GM20000 (cell line): Measurements from ENCODE around the gene RNF152.
A peak's percentile ranks its signal among the peaks of the same experiment; 100 is the strongest.

Experiments used
- DNase-seq: peaks from one replicate; pipeline ENCODE4 v3.0.0; 2012; ENCODE audit warnings: low spot score
- TF ChIP-seq, protein P1 (sequence below): IDR thresholded peaks from 2 replicates; pipeline ENCODE4 v1.5.1; 2012; ENCODE audit warnings: mild to moderate bottlenecking, control low read depth; ENCODE audit errors: extremely low read depth, missing control alignments

Gene RNF152, protein sequence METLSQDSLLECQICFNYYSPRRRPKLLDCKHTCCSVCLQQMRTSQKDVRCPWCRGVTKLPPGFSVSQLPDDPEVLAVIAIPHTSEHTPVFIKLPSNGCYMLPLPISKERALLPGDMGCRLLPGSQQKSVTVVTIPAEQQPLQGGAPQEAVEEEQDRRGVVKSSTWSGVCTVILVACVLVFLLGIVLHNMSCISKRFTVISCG

DNA sequence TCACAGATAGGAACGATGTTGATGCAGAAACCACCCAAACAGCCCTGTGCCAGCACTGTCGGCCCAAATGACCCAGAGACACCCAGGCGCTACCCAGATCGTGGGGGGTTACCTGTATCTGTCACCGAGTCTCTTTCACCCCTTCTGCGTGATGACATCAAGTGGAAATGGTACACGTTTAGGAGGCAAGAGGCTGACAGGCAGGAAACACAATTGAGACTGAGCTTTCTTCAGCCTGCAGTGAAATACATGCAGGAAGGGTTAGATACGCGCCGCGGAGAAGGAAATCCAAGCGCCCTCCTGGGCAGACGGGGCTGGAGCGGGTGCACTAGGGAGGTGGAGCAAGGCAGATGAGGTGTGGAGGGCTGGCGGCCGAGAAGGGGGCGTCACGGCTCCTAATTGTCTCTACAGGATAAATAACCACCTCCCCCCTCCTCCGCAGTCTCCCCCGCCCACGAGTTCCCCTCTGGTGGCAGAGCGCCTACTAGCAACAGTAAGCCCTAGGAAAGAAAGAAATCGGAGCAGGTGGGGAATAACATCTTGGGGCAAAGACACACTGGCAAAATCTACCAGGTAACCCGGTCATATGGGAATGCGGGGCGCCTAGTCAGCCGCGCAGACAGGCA, at the start of gene RNF152:
RNF152 (minus strand) TSS at position 325 of the 626 bp plus-strand sequence. CDS start 76,544 bp downstream, outside the sequence.
- peak; percentile 46 for DNase-seq
- TF ChIP-seq, protein P1, sequence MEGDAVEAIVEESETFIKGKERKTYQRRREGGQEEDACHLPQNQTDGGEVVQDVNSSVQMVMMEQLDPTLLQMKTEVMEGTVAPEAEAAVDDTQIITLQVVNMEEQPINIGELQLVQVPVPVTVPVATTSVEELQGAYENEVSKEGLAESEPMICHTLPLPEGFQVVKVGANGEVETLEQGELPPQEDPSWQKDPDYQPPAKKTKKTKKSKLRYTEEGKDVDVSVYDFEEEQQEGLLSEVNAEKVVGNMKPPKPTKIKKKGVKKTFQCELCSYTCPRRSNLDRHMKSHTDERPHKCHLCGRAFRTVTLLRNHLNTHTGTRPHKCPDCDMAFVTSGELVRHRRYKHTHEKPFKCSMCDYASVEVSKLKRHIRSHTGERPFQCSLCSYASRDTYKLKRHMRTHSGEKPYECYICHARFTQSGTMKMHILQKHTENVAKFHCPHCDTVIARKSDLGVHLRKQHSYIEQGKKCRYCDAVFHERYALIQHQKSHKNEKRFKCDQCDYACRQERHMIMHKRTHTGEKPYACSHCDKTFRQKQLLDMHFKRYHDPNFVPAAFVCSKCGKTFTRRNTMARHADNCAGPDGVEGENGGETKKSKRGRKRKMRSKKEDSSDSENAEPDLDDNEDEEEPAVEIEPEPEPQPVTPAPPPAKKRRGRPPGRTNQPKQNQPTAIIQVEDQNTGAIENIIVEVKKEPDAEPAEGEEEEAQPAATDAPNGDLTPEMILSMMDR: no peak

DNA sequence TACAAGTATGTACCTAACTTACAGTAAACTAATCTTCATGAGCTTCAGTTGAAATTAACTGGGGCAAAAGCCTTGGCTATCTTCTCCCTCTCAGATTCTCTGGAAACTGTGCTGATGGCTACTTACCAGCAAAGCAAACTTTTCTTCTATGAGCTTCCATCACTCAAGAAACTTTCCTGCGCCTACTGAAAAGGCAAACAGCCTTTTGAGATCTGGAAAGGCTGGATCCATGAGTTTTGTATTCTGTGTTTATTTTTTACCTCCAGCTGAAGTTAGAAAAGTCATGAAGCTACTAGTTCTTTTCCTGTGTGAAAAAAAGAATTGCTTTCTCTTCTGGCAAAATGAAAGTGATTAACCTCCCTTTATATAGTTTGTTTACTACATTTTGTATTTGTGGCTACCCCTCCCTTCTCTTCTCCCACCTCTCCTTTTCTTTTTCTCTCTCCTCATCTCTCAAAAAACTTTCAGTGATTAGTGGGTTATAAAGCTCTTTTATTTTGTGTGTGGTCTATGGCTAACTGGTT, 49.2 kb upstream of the RNF152 start:
- DNase-seq: no peak

DNA sequence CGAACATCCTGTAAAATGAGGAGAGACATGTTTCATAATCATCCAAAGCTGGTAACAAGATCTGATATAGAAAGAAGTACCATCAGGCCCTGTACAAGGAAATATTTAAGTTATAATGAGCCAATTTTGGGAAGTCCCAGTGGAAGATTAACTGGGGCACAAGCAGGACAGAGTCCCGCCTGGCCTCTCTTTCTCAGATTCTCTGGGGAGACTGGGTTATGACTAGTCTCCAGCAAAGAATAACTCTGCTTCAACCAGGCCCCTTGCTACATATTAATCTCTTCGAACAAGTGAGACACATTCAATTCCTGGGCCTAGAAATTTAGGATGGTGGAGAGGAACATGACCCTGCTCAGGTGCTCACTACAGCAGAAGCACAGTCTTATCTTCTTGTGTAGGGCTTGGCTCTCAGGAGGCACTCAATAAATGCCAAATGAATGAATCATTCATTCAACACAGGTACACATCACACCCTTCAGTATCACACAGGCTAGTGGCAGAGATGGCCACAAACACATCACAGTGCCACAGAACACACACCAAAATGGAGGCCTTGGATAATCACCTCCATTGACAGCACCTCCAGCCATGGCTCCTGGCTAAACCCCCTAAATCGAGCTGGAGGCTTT, 46.4 kb upstream of the RNF152 start:
- TF ChIP-seq, protein P1: no peak
- DNase-seq: no peak

More for the DNA sequence above, 49.2 kb upstream of the RNF152 start:
- TF ChIP-seq, protein P1: no peak

DNA sequence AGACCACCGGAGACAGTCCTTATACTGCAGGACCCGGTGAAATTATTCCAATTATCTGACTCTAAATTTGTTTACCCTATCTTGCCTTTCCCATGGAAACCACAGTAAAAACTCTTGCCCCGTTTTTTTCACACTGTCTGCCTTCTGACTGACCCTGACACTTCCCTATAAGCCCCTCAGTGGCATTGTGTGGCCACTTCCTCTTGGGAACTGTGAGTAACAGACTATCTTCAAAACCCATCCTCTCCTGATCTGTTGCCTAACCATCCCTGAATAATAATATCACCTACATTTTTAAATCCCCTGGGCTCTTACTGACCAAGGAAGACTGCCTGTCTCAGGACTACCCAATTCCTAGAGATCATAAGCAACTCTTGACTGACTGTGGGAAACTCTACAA, 42.6 kb upstream of the RNF152 start:
- no peak for DNase-seq
- TF ChIP-seq, protein P1: no peak

DNA sequence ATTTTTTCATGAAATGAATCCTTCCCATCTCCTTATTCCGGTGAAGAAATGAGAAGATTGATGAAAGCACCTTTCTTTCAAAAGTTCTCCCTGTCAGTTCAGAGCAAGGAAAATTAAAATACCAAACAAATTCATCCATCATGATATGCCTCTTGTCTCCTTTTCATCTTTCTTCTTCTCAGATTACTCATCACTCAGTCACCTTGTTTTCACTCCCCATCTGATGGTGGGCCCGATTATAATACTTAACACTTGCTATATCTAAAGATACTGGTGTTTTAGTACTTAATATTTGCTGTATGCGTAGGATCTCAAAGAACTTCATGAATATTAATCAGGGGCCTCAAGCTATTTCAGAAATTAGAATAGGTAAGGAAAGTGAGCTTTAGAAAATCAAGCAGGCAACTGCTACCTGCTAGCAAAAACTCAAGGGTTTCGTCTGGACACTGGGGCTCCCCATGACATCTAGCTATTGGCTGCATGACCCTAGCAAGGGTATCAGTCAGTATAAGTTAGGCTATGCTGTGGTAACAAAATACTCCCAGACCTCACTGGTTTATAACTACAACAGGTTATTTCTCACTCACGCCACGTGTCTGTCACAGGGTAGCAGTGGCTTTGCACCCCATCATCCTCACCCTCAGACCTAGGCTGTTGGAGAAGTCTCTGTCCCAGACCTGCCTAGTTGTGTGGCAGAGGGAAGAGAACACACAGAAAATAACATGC, 39.0 kb upstream of the RNF152 start:
- no peak for DNase-seq
- TF ChIP-seq, protein P1: no peak

DNA sequence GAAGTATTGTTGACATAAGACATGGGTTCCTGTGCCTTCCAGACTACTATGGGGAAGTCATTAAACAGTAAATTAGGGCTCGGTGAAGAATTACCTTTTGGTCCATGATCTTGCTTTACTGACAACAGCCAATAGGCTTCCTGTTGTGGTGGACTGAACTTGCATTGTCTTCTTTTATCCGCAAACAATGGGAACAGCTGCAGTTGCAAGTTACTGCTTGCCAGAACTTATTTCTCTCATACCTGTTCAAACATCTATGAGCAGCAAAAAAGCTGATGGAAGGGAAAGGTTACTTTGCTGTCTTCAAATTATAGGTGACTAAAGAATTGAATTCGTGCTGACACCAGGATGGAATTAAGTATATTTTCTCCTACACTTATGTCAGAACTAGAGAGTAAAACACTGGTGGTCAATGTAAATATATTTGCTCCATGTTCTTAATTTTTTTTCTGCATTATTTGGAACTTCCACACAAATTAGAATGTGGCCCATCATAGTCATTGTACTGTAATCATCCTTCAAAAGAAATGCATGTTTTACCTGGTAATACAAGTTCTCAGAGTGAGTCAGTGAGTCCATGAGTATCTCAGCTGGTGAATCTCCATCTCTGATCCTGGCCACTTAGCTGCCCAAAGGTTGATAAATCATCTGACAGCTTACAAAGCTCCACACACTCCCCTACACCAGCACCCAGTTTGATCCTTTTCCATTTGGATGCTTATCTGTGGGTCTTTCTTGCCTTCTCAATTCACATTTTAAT, 37.3 kb upstream of the RNF152 start:
- TF ChIP-seq, protein P1: no peak
- DNase-seq: no peak
